ENCODE measurements around the gene EIF3L. TPM values are rescaled to one million over a fixed set of nuclear protein-coding genes. Genes with fewer than 3 reads are reported as not detected.

The EIF3L gene
- polyA plus RNA-seq, 1 of the 3 experiments (the other 2 are of a cell fraction): 478 TPM

- Histone ChIP-seq H3K27ac (ENCODE audit: low read depth in 2 of 2, low read length in 1 of 2) (no peak overlapping the region), H3K4me2 (no peak overlapping the region), H3K4me1 (ENCODE audit: control insufficient read depth in 1 of 2, insufficient read depth in 2 of 2, low read depth in 1 of 2, low read length in 1 of 2) (no peaks in the 10 kb centered on the region), H3K9me2 (no peaks in the 10 kb centered on the region), H3F3A (replicated peaks; ENCODE audit: insufficient read depth) (peaks cover 5% of the 10 kb centered on the region), H3K27me3 (ENCODE audit: insufficient read depth) (no peaks in the 10 kb centered on the region), H3K79me2 (ENCODE audit: insufficient read depth) (no peaks in the 10 kb centered on the region), H3K4me3 (ENCODE audit: low read depth in 2 of 2, low read length in 1 of 2) (no peak overlapping the region), H3K36me3 (replicated peaks in 1 of 2; ENCODE audit: control insufficient read depth in 1 of 2, insufficient read depth in 2 of 2, low read length in 1 of 2) (peaks cover 27% of the 10 kb centered on the region in 2 experiments), H3K9ac (no peak overlapping the region), H3K9me3 (no peaks in the 10 kb centered on the region), H4K20me1 (ENCODE audit: insufficient read depth) (no peaks in the 10 kb centered on the region), H2AFZ (ENCODE audit: low read depth) (no peak overlapping the region)
- WGBS (ENCODE audit: low lambda C conversion rate): 86% methylated on average over 4 of the region's 4 CpGs
- no peak for TF ChIP-seq NRF1 (IDR thresholded peaks at IDR 0.05; ENCODE audit: low read depth, low read length)
- TF ChIP-seq PBX3 (IDR thresholded peaks at IDR 0.05): no peak
- no peak for TF ChIP-seq MAX (IDR thresholded peaks at IDR 0.05; ENCODE audit: low read depth)
- TF ChIP-seq MEF2A (IDR thresholded peaks at IDR 0.05; ENCODE audit: borderline replicate concordance, low read depth): no peak
- TF ChIP-seq SIN3A (IDR thresholded peaks at IDR 0.05; ENCODE audit: borderline replicate concordance, low read depth, low read length): no peak
- TF ChIP-seq, protein P1, sequence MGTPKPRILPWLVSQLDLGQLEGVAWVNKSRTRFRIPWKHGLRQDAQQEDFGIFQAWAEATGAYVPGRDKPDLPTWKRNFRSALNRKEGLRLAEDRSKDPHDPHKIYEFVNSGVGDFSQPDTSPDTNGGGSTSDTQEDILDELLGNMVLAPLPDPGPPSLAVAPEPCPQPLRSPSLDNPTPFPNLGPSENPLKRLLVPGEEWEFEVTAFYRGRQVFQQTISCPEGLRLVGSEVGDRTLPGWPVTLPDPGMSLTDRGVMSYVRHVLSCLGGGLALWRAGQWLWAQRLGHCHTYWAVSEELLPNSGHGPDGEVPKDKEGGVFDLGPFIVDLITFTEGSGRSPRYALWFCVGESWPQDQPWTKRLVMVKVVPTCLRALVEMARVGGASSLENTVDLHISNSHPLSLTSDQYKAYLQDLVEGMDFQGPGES (IDR thresholded peaks at IDR 0.05; ENCODE audit: low read depth, low read length): no peak
- no peak for TF ChIP-seq CHD2 (IDR thresholded peaks at IDR 0.05; ENCODE audit: low read length, partially characterized antibody)
- TF ChIP-seq, protein P2, sequence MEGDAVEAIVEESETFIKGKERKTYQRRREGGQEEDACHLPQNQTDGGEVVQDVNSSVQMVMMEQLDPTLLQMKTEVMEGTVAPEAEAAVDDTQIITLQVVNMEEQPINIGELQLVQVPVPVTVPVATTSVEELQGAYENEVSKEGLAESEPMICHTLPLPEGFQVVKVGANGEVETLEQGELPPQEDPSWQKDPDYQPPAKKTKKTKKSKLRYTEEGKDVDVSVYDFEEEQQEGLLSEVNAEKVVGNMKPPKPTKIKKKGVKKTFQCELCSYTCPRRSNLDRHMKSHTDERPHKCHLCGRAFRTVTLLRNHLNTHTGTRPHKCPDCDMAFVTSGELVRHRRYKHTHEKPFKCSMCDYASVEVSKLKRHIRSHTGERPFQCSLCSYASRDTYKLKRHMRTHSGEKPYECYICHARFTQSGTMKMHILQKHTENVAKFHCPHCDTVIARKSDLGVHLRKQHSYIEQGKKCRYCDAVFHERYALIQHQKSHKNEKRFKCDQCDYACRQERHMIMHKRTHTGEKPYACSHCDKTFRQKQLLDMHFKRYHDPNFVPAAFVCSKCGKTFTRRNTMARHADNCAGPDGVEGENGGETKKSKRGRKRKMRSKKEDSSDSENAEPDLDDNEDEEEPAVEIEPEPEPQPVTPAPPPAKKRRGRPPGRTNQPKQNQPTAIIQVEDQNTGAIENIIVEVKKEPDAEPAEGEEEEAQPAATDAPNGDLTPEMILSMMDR (IDR thresholded peaks at IDR 0.05): no peak
- no peak for TF ChIP-seq REST (IDR thresholded peaks at IDR 0.05; ENCODE audit: low read depth, low read length)
- no peak for TF ChIP-seq USF1 (IDR thresholded peaks at IDR 0.05; ENCODE audit: borderline replicate concordance, low read depth)
- TF ChIP-seq RAD21 (IDR thresholded peaks at IDR 0.05; ENCODE audit: low read length): no peak
- no peak for TF ChIP-seq GABPA (IDR thresholded peaks at IDR 0.05; ENCODE audit: low read depth)
- no peak for TF ChIP-seq FOXJ3 (CRISPR knock-in tag; IDR thresholded peaks at IDR 0.05)
- no peak for TF ChIP-seq MXI1 (IDR thresholded peaks at IDR 0.05; ENCODE audit: low read depth, low read length)
- no peak for TF ChIP-seq TCF12 (IDR thresholded peaks at IDR 0.05)
- TF ChIP-seq ELF1 (IDR thresholded peaks at IDR 0.05): no peak
- POLR2A ChIA-PET: interaction anchor here (1.0 kb wide), 1 partner anchor 12 kb away, joined by 3 read pairs; the partner anchor contains the start of gene MICALL1
- no peak for DNase-seq
- CTCF ChIA-PET: interaction anchor here (1.4 kb wide), 1 partner anchor 54 kb away, joined by 4 read pairs; no protein-coding TSS in a partner anchor
Observed at GRCh38 chr22:37917874-37918548, 68.8 kb downstream of the EIF3L start.

All from SK-N-SH (cell line).